WERI-Rb-1 (cell line): ENCODE data around the gene AKAP6.

ENCODE experiments used
- DNase-seq: peaks from one replicate; pipeline ENCODE4 v3.0.0-alpha.2; 2020
- H3K27ac ChIP-seq: fragments of 250-450 bp; sonication (Bioruptor Pico); 2 replicates; pipeline ENCODE4 v1.5.1; 2020; ENCODE audit warnings: mild to moderate bottlenecking, moderate library complexity
- H3K27me3 ChIP-seq: fragments of 250-450 bp; sonication (Bioruptor Pico); 2 replicates; pipeline ENCODE4 v1.5.1; 2021; ENCODE audit warnings: mild to moderate bottlenecking, low read depth, moderate library complexity; ENCODE audit not compliant: insufficient read depth, severe bottlenecking
- H3K36me3 ChIP-seq: fragments of 250-450 bp; sonication (Bioruptor Pico); 2 replicates; pipeline ENCODE4 v1.5.1; 2020; ENCODE audit warnings: mild to moderate bottlenecking, moderate library complexity
- H3K4me3 ChIP-seq: 2 replicates; pipeline ENCODE4 v1.5.1; 2011; ENCODE audit warnings: low read depth, mild to moderate bottlenecking, control low read depth, low read length
- H3K9me3 ChIP-seq: fragments of 250-450 bp; sonication (Bioruptor Pico); 2 replicates; pipeline ENCODE4 v1.5.1; 2021; ENCODE audit warnings: mild to moderate bottlenecking, moderate library complexity; ENCODE audit not compliant: severe bottlenecking
- CTCF ChIP-seq: IDR thresholded peaks from 2 replicates; pipeline ENCODE4 v1.5.1; 2011; ENCODE audit warnings: low read depth, mild to moderate bottlenecking, control low read depth, inconsistent platforms, low read length

Gene AKAP6

GRCh38 chr14:32354716-32355115 is 25.6 kb downstream of the AKAP6 start:
- no peak overlapping the region for H3K27ac ChIP-seq
- no peak overlapping the region for H3K4me3 ChIP-seq
- H3K9me3 ChIP-seq = no peaks in the 10 kb centered on the region
- H3K27me3 ChIP-seq = no peaks in the 10 kb centered on the region
- TF ChIP-seq CTCF = no peak
- peak; percentile 55 for DNase-seq
- H3K36me3 ChIP-seq = no peaks in the 10 kb centered on the region

DNA sequence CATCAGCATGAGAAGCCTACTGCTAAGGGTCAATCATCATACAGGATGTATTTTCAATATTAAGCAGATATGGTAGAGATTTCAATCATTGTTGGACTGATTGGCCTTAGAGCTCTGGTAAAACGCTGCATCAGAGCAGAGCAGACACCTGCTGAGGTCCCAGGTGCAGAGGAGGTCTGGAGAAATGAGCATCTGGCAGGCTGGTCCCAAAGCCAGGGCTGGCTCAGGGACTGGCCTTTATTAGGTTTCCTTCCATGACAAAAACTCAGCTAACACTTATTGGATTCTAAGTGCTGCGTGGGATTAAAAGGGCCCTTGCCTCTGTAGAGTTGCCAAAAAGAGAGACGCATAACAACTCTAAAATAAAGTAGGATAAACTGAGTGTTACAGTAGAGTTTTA is 29.7 kb downstream of the AKAP6 start:
- Histone ChIP-seq H3K27ac (no peak overlapping the region), H3K9me3 (no peaks in the 10 kb centered on the region), H3K27me3 (no peaks in the 10 kb centered on the region), H3K36me3 (no peaks in the 10 kb centered on the region), H3K4me3 (no peak overlapping the region)
- no peak for DNase-seq
- no peak for TF ChIP-seq CTCF

- H3K27me3 ChIP-seq = no peaks in the 10 kb centered on the region
- no peak for TF ChIP-seq CTCF
- no peaks in the 10 kb centered on the region for H3K9me3 ChIP-seq
- DNase-seq = no peak
- H3K4me3 ChIP-seq = no peak overlapping the region
- no peaks in the 10 kb centered on the region for H3K36me3 ChIP-seq
- H3K27ac ChIP-seq = no peak overlapping the region
Measured at GRCh38 chr14:32361674-32362073, 32.6 kb downstream of the AKAP6 start.

DNA sequence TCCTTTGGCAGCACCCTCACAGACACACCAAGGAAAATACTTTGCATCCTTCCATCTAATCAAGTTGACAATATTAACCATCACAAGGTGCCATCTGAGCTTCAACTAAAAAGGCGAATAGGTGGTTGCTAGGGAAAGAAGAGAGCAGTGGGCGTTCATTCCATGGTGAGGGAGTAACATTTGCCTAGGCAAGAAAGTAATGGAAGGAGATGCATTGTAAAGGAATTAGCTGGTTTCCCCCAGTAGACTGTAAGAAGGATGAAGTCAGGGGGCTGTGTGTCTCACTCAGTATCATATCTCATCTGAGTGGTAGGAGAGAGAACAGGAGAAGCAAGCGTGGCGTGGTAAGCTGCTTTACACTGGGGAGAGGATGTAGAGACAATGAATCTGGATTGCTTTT is 34.7 kb downstream of the AKAP6 start:
- H3K27me3 ChIP-seq = no peaks in the 10 kb centered on the region
- H3K4me3 ChIP-seq = no peak overlapping the region
- no peak overlapping the region for H3K27ac ChIP-seq
- no peak for TF ChIP-seq CTCF
- no peaks in the 10 kb centered on the region for H3K36me3 ChIP-seq
- DNase-seq = no peak
- H3K9me3 ChIP-seq = no peaks in the 10 kb centered on the region

DNA sequence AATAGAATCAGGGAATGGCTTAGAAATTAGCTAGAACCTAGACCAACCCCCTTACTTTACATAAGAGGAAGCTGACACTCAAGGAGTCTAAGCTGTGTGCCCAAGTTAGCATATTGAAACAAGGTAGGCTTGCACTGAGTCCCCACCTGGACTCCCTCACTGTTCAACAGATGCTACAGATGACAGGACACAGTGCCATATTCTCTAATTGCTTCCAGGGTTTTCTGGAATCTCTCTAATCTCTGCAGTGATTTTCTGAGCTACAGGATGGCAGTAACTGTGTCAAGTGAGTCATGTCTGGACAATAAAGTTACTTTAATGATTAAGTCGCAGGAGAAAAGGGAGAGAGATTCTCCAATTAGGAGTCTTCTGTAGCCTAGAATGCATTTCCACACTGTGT is 35.8 kb downstream of the AKAP6 start:
- Histone ChIP-seq H3K27me3 (no peaks in the 10 kb centered on the region), H3K36me3 (no peaks in the 10 kb centered on the region), H3K9me3 (no peaks in the 10 kb centered on the region), H3K4me3 (no peak overlapping the region), H3K27ac (no peak overlapping the region)
- DNase-seq = no peak
- TF ChIP-seq CTCF = no peak

- DNase-seq = peak; percentile 41
- Histone ChIP-seq H3K27me3 (no peaks in the 10 kb centered on the region), H3K36me3 (no peaks in the 10 kb centered on the region), H3K4me3 (no peak overlapping the region), H3K9me3 (no peaks in the 10 kb centered on the region), H3K27ac (no peak overlapping the region)
- TF ChIP-seq CTCF = peak; percentile 53; the same call in 1 of the 2 replicates
Measured at GRCh38 chr14:32366256-32366879, 37.3 kb downstream of the AKAP6 start.
